CD8-positive, alpha-beta memory T cell (primary cell): Measurements from ENCODE around the gene MAP7. TPM values are rescaled to one million over a fixed set of nuclear protein-coding genes. Genes with fewer than 3 reads are reported as not detected.

Experiments used
- CTCF ChIA-PET: fragments of 350-600 bp; sonication (Branson Sonifier 250); formaldehyde crosslinking; loops from one replicate; lab custom pipeline; 2021; ENCODE audit warnings: antibody characterized with exemption; lab: Charles Lee
- POLR2A ChIA-PET: fragments of 350-600 bp; sonication (Branson Sonifier 250); formaldehyde crosslinking; loops from one replicate; lab custom pipeline; 2021; ENCODE audit warnings: antibody characterized with exemption; lab: Charles Lee
- DNase-seq, 5 donors: peaks; one replicate each; pipeline versions ENCODE4 v3.0.0 to v3.0.0-alpha.2; 2020 to 2022; ENCODE audit warnings: mixed read lengths in 1 of 5
- H3K27ac ChIP-seq: one replicate; pipeline ENCODE4 v1.7.0; 2013; ENCODE audit warnings: low read depth, mild to moderate bottlenecking, low read length, moderate library complexity
- H3K27me3 ChIP-seq: 2 replicates; pipeline ENCODE4 v1.7.0; 2013; ENCODE audit warnings: low read length, mild to moderate bottlenecking; ENCODE audit not compliant: insufficient read depth, poor library complexity, severe bottlenecking
- H3K36me3 ChIP-seq: 2 replicates; pipeline ENCODE4 v1.7.0; 2013; ENCODE audit warnings: mild to moderate bottlenecking, low read length, moderate library complexity; ENCODE audit not compliant: insufficient read depth
- H3K4me1 ChIP-seq: 2 replicates; pipeline ENCODE4 v1.7.0; 2013; ENCODE audit warnings: mild to moderate bottlenecking, low read length, moderate library complexity; ENCODE audit not compliant: insufficient read depth
- H3K4me3 ChIP-seq: 2 replicates; pipeline ENCODE4 v1.7.0; 2013; ENCODE audit warnings: mild to moderate bottlenecking, low read length
- H3K9me3 ChIP-seq: 2 replicates; pipeline ENCODE4 v1.7.0; 2013; ENCODE audit warnings: mild to moderate bottlenecking, low read length
- H3K27ac Mint-ChIP-seq, 8 donors: one replicate each; pipeline ENCODE4 v1.8.0; 2020 to 2021; ENCODE audit warnings: mixed read lengths in 8 of 8, mild to moderate bottlenecking in 6 of 8, inconsistent platforms in 3 of 8, moderate library complexity in 3 of 8
- H3K27me3 Mint-ChIP-seq, 2 donors: one replicate each; pipeline ENCODE4 v1.8.0; 2020 to 2021; ENCODE audit warnings: mixed read lengths in 2 of 2, mild to moderate bottlenecking in 1 of 2, moderate library complexity in 1 of 2
- H3K36me3 Mint-ChIP-seq, 3 donors: one replicate each; pipeline ENCODE4 v1.8.0; 2020 to 2021; ENCODE audit warnings: mixed read lengths in 3 of 3, inconsistent platforms in 1 of 3, mild to moderate bottlenecking in 1 of 3
- H3K4me1 Mint-ChIP-seq, 3 donors: one replicate each; pipeline ENCODE4 v1.8.0; 2020 to 2021; ENCODE audit warnings: mixed read lengths in 3 of 3, inconsistent platforms in 1 of 3, mild to moderate bottlenecking in 1 of 3
- H3K4me3 Mint-ChIP-seq, 7 donors: one replicate each; pipeline ENCODE4 v1.8.0; 2020 to 2021; ENCODE audit warnings: mixed read lengths in 7 of 7, mild to moderate bottlenecking in 6 of 7, moderate library complexity in 4 of 7, inconsistent platforms in 2 of 7
- H3K9me3 Mint-ChIP-seq, 5 donors: one replicate each; pipeline ENCODE4 v1.8.0; 2020 to 2022; ENCODE audit warnings: mixed read lengths in 5 of 5, mild to moderate bottlenecking in 3 of 5, moderate library complexity in 2 of 5, inconsistent platforms in 1 of 5
- polyA plus RNA-seq: library from polyadenylated mRNA; unstranded; fragments of 300-500 nt; fragmentation: Illumina TruSeq; gene quantifications from one replicate; pipeline ENCODE4 v1.2.3, GENCODE V29; 2021
- total RNA-seq, 2 experiments: library from RNA; stranded (reverse); gene quantifications; one replicate each; pipeline ENCODE4 v1.2.3, GENCODE V29; 2021

The MAP7 gene
- total and polyA plus RNA-seq, 3 experiments from 2014 or later, result 0.50 to 0.52 (median 0.51) TPM

GRCh38 chr6:136521427-136521826 is 28.8 kb downstream of the MAP7 start:
- Histone ChIP-seq H3K36me3 (no peaks in the 10 kb centered on the region), H3K27me3 (no peaks in the 10 kb centered on the region), H3K27ac (no peak overlapping the region), H3K4me3 (no peak overlapping the region), H3K9me3 (no peaks in the 10 kb centered on the region), H3K4me1 (peaks cover 8% of the 10 kb centered on the region)
- Mint-ChIP-seq H3K4me3 (no peak overlapping the region), H3K9me3 (no peaks in the 10 kb centered on the region), H3K36me3 (no peaks in the 10 kb centered on the region), H3K27me3 (peaks cover 9 to 29% of the 10 kb centered on the region in 2 donors), H3K27ac (no peak overlapping the region), H3K4me1 (peaks cover 3 to 12% (median 4%) of the 10 kb centered on the region in 3 donors)
- POLR2A ChIA-PET, result no interaction called here
- CTCF ChIA-PET, result interaction anchor here (0.5 kb wide), 1 partner anchor 1139 kb away, joined by 3 read pairs; no protein-coding TSS in a partner anchor
- DNase-seq, result no peak

GRCh38 chr6:136520517-136520916 is 29.7 kb downstream of the MAP7 start:
- POLR2A ChIA-PET, result no interaction called here
- peaks cover 0 to 6% (median 0%) of the 10 kb centered on the region in 3 donors for H3K4me1 Mint-ChIP-seq
- no peaks in the 10 kb centered on the region for H3K9me3 ChIP-seq
- H3K4me3 Mint-ChIP-seq, result no peak overlapping the region
- H3K27me3 ChIP-seq, result no peaks in the 10 kb centered on the region
- H3K36me3 ChIP-seq, result no peaks in the 10 kb centered on the region
- H3K27me3 Mint-ChIP-seq, result peaks cover 9 to 32% of the 10 kb centered on the region in 2 donors
- no peaks in the 10 kb centered on the region for H3K9me3 Mint-ChIP-seq
- H3K4me3 ChIP-seq, result no peak overlapping the region
- H3K27ac Mint-ChIP-seq, result no peak overlapping the region
- no peak for DNase-seq
- peaks cover 6% of the 10 kb centered on the region for H3K4me1 ChIP-seq
- CTCF ChIA-PET, result no interaction called here
- H3K36me3 Mint-ChIP-seq, result no peaks in the 10 kb centered on the region
- H3K27ac ChIP-seq, result no peak overlapping the region

- Histone ChIP-seq H3K4me3 (no peak overlapping the region), H3K4me1 (no peaks in the 10 kb centered on the region), H3K27me3 (no peaks in the 10 kb centered on the region), H3K9me3 (no peaks in the 10 kb centered on the region), H3K27ac (no peak overlapping the region), H3K36me3 (no peaks in the 10 kb centered on the region)
- Mint-ChIP-seq H3K27me3 (peaks cover 13 to 42% of the 10 kb centered on the region in 2 donors), H3K36me3 (no peaks in the 10 kb centered on the region), H3K9me3 (no peaks in the 10 kb centered on the region), H3K4me3 (no peak overlapping the region), H3K27ac (no peak overlapping the region), H3K4me1 (no peaks in the 10 kb centered on the region)
- ChIA-PET POLR2A (no interaction called here), CTCF (no interaction called here)
- no peak for DNase-seq
These were observed 32.6 kb downstream of the MAP7 start for GRCh38 chr6:136517582-136517981.

- Histone ChIP-seq H3K27me3 (no peaks in the 10 kb centered on the region), H3K4me1 (no peaks in the 10 kb centered on the region), H3K4me3 (no peak overlapping the region), H3K36me3 (no peaks in the 10 kb centered on the region), H3K9me3 (no peaks in the 10 kb centered on the region), H3K27ac (no peak overlapping the region)
- Mint-ChIP-seq H3K27me3 (peaks cover 13 to 42% of the 10 kb centered on the region in 2 donors), H3K4me3 (no peak overlapping the region), H3K36me3 (no peaks in the 10 kb centered on the region), H3K27ac (no peak overlapping the region), H3K4me1 (no peaks in the 10 kb centered on the region), H3K9me3 (no peaks in the 10 kb centered on the region)
- no peak for DNase-seq
- CTCF ChIA-PET, result no interaction called here
- POLR2A ChIA-PET, result no interaction called here
These were observed 33.2 kb downstream of the MAP7 start for GRCh38 chr6:136517002-136517401.

GRCh38 chr6:136514591-136514990 is 35.6 kb downstream of the MAP7 start:
- peaks cover 11 to 34% of the 10 kb centered on the region in 2 donors for H3K27me3 Mint-ChIP-seq
- H3K36me3 Mint-ChIP-seq, result no peaks in the 10 kb centered on the region
- no peak overlapping the region for H3K27ac Mint-ChIP-seq
- Histone ChIP-seq H3K27ac (no peak overlapping the region), H3K27me3 (no peaks in the 10 kb centered on the region), H3K4me1 (no peaks in the 10 kb centered on the region), H3K9me3 (no peaks in the 10 kb centered on the region), H3K4me3 (no peak overlapping the region), H3K36me3 (no peaks in the 10 kb centered on the region)
- ChIA-PET CTCF (no interaction called here), POLR2A (no interaction called here)
- H3K9me3 Mint-ChIP-seq, result no peaks in the 10 kb centered on the region
- no peak overlapping the region for H3K4me3 Mint-ChIP-seq
- no peak for DNase-seq
- peaks cover 11 to 12% (median 11%) of the 10 kb centered on the region in 3 donors for H3K4me1 Mint-ChIP-seq

- Histone ChIP-seq H3K27me3 (no peaks in the 10 kb centered on the region), H3K4me1 (no peaks in the 10 kb centered on the region), H3K27ac (no peak overlapping the region), H3K4me3 (no peak overlapping the region), H3K36me3 (no peaks in the 10 kb centered on the region), H3K9me3 (no peaks in the 10 kb centered on the region)
- ChIA-PET POLR2A (no interaction called here), CTCF (no interaction called here)
- Mint-ChIP-seq H3K27me3 (peaks cover 5 to 24% of the 10 kb centered on the region in 2 donors), H3K4me1 (peaks cover 11 to 12% (median 11%) of the 10 kb centered on the region in 3 donors), H3K27ac (no peak overlapping the region), H3K9me3 (no peaks in the 10 kb centered on the region), H3K4me3 (no peak overlapping the region), H3K36me3 (no peaks in the 10 kb centered on the region)
- DNase-seq, result no peak
These were observed 38.3 kb downstream of the MAP7 start for GRCh38 chr6:136511926-136512325.

GRCh38 chr6:136511397-136511796 is 38.8 kb downstream of the MAP7 start:
- Mint-ChIP-seq H3K36me3 (no peaks in the 10 kb centered on the region), H3K27ac (no peak overlapping the region), H3K9me3 (no peaks in the 10 kb centered on the region), H3K4me1 (peaks cover 11 to 12% (median 11%) of the 10 kb centered on the region in 3 donors), H3K27me3 (peaks cover 5 to 19% of the 10 kb centered on the region in 2 donors), H3K4me3 (no peak overlapping the region)
- CTCF ChIA-PET, result no interaction called here
- Histone ChIP-seq H3K4me3 (no peak overlapping the region), H3K27ac (no peak overlapping the region), H3K9me3 (no peaks in the 10 kb centered on the region), H3K27me3 (no peaks in the 10 kb centered on the region), H3K4me1 (no peaks in the 10 kb centered on the region), H3K36me3 (no peaks in the 10 kb centered on the region)
- DNase-seq, result no peak
- POLR2A ChIA-PET, result no interaction called here

GRCh38 chr6:136510782-136511181 is 39.4 kb downstream of the MAP7 start:
- H3K36me3 Mint-ChIP-seq, result no peaks in the 10 kb centered on the region
- CTCF ChIA-PET, result no interaction called here
- POLR2A ChIA-PET, result no interaction called here
- H3K9me3 ChIP-seq, result no peaks in the 10 kb centered on the region
- no peak for DNase-seq
- no peaks in the 10 kb centered on the region for H3K27me3 ChIP-seq
- H3K4me3 Mint-ChIP-seq, result no peak overlapping the region
- no peaks in the 10 kb centered on the region for H3K4me1 ChIP-seq
- peaks cover 5 to 13% of the 10 kb centered on the region in 2 donors for H3K27me3 Mint-ChIP-seq
- peaks cover 11 to 12% (median 11%) of the 10 kb centered on the region in 3 donors for H3K4me1 Mint-ChIP-seq
- peak overlapping the region in 2 of 8 donors; percentile 19 to 37 for H3K27ac Mint-ChIP-seq
- no peaks in the 10 kb centered on the region for H3K36me3 ChIP-seq
- no peak overlapping the region for H3K4me3 ChIP-seq
- H3K27ac ChIP-seq, result no peak overlapping the region
- no peaks in the 10 kb centered on the region for H3K9me3 Mint-ChIP-seq
